HG03196 (cell line): ENCODE measurements around the gene ANKRD12.
"Not testable (repeated sequence)": the region's sequence is repeated elsewhere in the genome, so short reads cannot be mapped to it uniquely, and the experiment has no call there.

Experiments
- ATAC-seq: cut with Tn5 transposase; IDR thresholded peaks from one replicate; pipeline ENCODE4 v1.9.1; 2021; ENCODE audit not compliant: unreplicated experiment

Gene ANKRD12

GRCh38 chr18:9226463-9226862 is 89.9 kb downstream of the ANKRD12 start:
- ATAC-seq: no peak

GRCh38 chr18:9231852-9232486 is 95.4 kb downstream of the ANKRD12 start:
- no peak for ATAC-seq

DNA sequence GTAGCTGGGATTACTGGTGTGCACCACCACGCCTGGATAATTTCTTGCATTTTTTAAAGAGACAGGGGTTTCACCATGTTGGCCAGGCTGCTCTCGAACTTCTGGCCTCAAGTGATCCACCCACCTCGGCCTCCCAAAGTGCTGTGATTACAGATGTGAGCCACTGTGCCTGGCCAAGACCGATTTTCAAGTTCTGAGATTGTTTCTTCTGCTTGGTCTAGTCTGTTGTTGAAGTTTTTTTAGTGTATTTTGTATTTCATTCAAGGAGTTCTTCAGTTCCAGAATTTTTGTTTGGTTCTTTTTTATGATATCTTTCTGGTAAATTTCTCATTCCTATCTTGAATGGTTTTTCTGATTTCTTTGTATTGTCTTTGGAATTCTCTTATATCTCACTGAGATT is 96.4 kb downstream of the ANKRD12 start:
- ATAC-seq: no peak

GRCh38 chr18:9233771-9234440 is 97.3 kb downstream of the ANKRD12 start:
- ATAC-seq: no peak

- ATAC-seq: no peak
These were observed 97.9 kb downstream of the ANKRD12 start for GRCh38 chr18:9234528-9234927.

DNA sequence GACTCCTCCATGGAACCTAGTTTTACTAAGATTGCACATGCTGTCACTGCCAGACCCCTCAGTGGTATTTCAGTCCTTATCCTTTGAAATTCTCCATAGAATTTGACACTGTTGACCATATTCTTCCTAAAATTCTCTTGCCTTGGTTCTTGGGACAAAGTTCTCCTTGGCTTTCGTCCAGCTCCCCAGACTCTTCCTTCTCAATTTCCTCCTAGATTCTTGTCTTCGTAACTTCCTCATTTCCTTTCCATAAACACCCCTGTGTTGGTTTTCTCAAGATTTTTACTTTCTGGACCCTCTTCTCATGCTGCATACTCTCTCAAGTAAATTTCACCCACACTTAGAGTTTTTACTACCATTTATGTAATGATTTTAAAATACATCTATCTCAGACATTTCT is 101.4 kb downstream of the ANKRD12 start:
- ATAC-seq: no peak

- no peak for ATAC-seq
These were observed 103.1 kb downstream of the ANKRD12 start for GRCh38 chr18:9239720-9240119.

- ATAC-seq: no peak
These were observed 103.7 kb downstream of the ANKRD12 start for GRCh38 chr18:9240270-9240669.

DNA sequence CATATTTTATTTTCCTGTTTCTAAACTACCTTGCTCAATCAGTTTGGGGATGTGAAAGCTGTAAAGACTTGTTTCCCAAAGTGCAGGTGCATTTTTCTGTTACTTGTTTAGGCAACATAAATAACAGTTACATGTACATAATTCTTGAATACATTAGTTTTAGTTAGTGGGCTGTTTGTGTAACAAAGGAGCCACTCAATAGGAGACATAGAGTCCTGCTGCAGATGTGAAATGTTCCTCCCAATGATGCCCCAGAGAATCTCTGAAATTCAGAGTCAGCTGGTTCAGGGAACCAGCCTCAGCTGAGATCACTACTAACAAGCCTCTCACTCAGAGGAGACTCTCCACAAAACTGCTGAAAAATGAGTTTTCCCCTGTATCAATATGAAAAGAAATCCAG is 106.4 kb downstream of the ANKRD12 start:
- ATAC-seq: no peak

GRCh38 chr18:9244376-9244775 is 107.8 kb downstream of the ANKRD12 start:
- ATAC-seq: no peak

GRCh38 chr18:9248661-9249060 is 112.1 kb downstream of the ANKRD12 start:
- ATAC-seq: no peak

GRCh38 chr18:9249254-9249653 is 112.7 kb downstream of the ANKRD12 start:
- ATAC-seq: no peak

GRCh38 chr18:9259173-9259572 is 122.6 kb downstream of the ANKRD12 start:
- ATAC-seq: no peak

GRCh38 chr18:9260388-9261380 is 124.1 kb downstream of the ANKRD12 start:
- no peak for ATAC-seq

- no peak for ATAC-seq
These were observed 126.7 kb downstream of the ANKRD12 start for GRCh38 chr18:9263264-9263663.

- ATAC-seq: not testable (repeated sequence)
These were observed 128.2 kb downstream of the ANKRD12 start for GRCh38 chr18:9264797-9265196.

DNA sequence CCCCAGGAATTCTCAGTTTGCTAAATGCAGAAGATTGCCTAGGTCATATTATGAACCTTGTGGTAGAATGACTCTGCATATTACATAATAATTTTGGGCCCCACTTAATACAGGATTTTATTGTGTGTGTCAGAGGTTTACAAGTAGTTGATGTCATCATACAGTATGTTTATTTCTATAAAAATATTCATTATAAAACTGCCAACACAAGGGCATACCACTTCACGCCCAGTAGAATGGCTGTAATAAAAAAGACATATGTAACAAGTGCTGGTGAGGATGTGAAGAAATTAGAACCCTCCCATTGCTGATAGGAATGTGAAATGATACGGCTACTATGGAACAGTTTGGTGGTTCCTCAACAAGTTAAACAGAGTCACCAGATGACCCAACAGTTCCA is 136.6 kb downstream of the ANKRD12 start:
- no peak for ATAC-seq

DNA sequence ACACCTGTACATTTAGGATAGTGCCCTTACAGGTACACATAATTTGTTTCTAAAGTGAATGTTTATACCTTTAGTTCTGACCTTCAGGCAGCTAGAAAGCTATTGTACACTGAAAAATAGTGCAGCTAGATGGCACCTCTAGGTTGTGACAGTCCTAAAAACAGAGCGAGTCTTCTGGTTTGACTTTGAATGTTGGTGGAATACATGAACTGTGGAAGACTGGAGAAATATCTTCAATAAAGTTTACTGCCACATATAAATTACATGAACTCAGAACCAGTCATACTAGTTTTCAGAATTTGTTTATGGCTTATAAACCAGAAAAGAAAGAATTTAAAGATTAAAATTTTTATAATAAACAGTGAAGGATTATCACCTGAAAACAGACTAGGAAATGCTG is 139.3 kb downstream of the ANKRD12 start:
- ATAC-seq: no peak

DNA sequence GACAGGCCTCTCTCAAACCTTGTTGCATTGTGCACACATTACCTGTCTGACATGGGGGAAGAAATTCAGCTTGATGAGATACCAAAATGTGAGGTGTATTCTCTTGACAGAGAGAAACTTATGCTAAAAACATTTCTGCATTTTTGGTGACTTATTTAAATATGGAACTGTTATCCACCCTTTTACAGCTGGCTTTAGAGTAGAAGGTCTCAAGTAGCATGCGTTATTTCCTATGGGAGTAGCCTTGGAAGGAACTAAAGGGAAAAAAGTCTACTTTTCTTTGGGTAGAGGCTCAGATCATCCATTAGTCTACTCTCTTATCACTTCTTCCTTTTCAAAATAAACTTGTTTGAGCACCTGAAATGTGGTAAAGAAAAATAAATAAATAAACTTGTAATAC is 141.4 kb downstream of the ANKRD12 start:
- ATAC-seq: no peak

DNA sequence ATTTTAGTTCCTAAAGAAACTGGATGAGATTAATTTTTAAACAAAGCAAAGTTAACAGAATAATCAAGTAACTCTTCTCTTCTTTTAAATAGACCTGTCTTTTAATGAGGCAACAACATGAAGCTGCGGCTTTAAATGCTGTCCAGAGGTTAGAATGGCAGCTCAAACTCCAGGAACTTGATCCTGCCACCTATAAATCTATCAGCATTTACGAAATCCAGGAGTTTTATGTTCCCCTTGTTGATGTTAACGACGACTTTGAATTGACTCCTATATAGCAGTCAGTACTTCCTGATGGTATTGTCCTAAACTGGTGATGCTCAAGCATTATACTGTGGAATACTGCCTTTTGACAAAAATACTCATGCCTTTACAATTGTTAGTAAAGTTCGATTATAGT is 144.3 kb downstream of the ANKRD12 start:
- no peak for ATAC-seq

DNA sequence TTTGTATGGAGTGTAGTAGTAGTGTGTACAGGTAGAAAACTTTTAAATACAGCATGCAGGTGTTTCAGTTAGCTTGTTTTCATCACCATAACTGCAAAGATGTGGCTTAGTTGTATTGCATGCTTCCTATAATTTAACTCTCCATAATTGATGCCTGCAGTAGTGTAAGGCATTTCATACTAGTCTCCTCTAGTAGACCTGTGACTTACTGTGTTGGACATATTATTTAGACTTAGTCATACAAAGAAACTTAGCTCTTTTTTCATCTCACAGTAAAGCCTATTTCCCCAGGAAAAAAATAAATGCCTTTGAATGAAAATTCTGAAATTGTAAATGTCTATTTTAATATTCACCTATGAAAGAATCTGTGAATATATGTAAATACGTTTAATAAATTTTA is 145.2 kb downstream of the ANKRD12 start:
- ATAC-seq: no peak

GRCh38 chr18:9283791-9284190 is 147.2 kb downstream of the ANKRD12 start:
- no peak for ATAC-seq
